Glomerular visceral epithelial cell (primary cell): ENCODE results near the gene SMIM35.

Experiments
- DNase-seq: peaks from one replicate; pipeline ENCODE4 v3.0.0-alpha.2; 2016; ENCODE audit errors: extremely low spot score

Gene SMIM35

GRCh38 chr11:118058311-118059245, 28.2 kb downstream of the SMIM35 start:
- DNase-seq = no peak

GRCh38 chr11:118057251-118058145, 29.3 kb downstream of the SMIM35 start:
- no peak for DNase-seq

GRCh38 chr11:118056806-118057205, 30.0 kb downstream of the SMIM35 start:
- DNase-seq = no peak

GRCh38 chr11:118055966-118056365, 30.8 kb downstream of the SMIM35 start:
- DNase-seq = no peak

GRCh38 chr11:118054712-118055640, 31.8 kb downstream of the SMIM35 start:
- DNase-seq = no peak

GRCh38 chr11:118052581-118053206, 34.1 kb downstream of the SMIM35 start:
- DNase-seq = no peak

- DNase-seq = no peak
Measured at GRCh38 chr11:118051611-118052461, 34.9 kb downstream of the SMIM35 start.

GRCh38 chr11:118051136-118051610, 35.6 kb downstream of the SMIM35 start:
- no peak for DNase-seq

- DNase-seq = no peak
Measured at GRCh38 chr11:118050208-118050891, 36.4 kb downstream of the SMIM35 start.

- DNase-seq = no peak
Measured at GRCh38 chr11:118049771-118050170, 37.0 kb downstream of the SMIM35 start.

- no peak for DNase-seq
Measured at GRCh38 chr11:118048472-118049370, 38.0 kb downstream of the SMIM35 start.

GRCh38 chr11:118047749-118048148, 39.0 kb downstream of the SMIM35 start:
- no peak for DNase-seq

GRCh38 chr11:118046964-118047700, 39.6 kb downstream of the SMIM35 start:
- DNase-seq = no peak

GRCh38 chr11:118046051-118046963, 40.5 kb downstream of the SMIM35 start:
- no peak for DNase-seq

- no peak for DNase-seq
Measured at GRCh38 chr11:118045191-118045590, 41.6 kb downstream of the SMIM35 start.

- no peak for DNase-seq
Measured at GRCh38 chr11:118042796-118043195, 44.0 kb downstream of the SMIM35 start.
